Measurements from ENCODE around the gene MKKS. TPM values are rescaled to one million over a fixed set of nuclear protein-coding genes. Genes with fewer than 3 reads are reported as not detected.

The MKKS gene
- total and polyA plus RNA-seq, 2 of the 13 experiments (the other 11 are each of a cell fraction or from before 2014, with no cell fraction given): 26.7 to 34.5 TPM

DNA sequence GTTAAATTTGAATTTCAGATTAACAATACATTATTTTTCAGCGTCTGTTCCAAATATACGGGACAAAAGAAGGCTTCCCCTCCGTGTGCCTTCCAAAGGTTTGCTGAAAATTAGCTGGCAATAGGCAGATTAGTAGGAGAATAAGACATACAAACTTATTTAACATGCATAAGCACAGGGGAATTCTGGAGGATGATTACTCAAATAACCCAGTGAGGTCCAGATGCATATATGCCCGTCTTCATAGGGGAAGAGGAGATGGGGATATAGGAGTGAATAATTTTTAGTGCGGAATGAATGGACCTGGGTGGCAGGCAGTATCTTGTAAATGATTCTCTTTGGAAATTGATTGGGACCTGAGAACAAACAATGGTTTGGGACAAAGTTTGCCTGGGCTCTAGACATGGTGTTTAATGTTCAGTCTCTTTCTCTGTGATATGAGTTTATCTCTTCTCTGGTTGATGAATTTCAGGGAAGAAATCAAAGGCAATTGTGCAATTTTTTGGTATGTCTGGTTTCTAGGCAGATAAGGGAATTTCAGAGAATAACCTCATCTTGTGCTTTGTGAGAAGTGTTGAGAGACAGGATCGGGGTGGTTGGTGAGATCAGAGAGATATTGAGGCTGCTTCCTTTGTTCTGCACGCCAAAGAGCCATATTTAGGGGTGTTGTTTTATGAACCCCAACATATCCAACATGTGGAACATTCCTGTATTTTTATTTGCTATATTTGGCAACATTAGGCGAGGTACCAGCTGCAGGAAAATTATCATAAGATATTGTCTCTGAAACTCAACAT is 63.7 kb downstream of the MKKS start (continued):
- TF ChIP-seq, protein P1, sequence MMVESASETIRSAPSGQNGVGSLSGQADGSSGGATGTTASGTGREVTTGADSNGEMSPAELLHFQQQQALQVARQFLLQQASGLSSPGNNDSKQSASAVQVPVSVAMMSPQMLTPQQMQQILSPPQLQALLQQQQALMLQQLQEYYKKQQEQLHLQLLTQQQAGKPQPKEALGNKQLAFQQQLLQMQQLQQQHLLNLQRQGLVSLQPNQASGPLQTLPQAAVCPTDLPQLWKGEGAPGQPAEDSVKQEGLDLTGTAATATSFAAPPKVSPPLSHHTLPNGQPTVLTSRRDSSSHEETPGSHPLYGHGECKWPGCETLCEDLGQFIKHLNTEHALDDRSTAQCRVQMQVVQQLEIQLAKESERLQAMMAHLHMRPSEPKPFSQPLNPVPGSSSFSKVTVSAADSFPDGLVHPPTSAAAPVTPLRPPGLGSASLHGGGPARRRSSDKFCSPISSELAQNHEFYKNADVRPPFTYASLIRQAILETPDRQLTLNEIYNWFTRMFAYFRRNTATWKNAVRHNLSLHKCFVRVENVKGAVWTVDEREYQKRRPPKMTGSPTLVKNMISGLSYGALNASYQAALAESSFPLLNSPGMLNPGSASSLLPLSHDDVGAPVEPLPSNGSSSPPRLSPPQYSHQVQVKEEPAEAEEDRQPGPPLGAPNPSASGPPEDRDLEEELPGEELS (CRISPR knock-in tag; IDR thresholded peaks at IDR 0.05): peak; percentile 95
- TF ChIP-seq RFX5 (IDR thresholded peaks at IDR 0.05; ENCODE audit: low read depth, low read length) (peak; percentile 90), ZNF776 (CRISPR knock-in tag; IDR thresholded peaks at IDR 0.05) (no peak), CENPT (CRISPR knock-in tag; IDR thresholded peaks at IDR 0.05; ENCODE audit: low read depth) (no peak), GATA4 (IDR thresholded peaks at IDR 0.05; ENCODE audit: borderline replicate concordance, low read depth) (peak; percentile 99), MXI1 (IDR thresholded peaks at IDR 0.05; ENCODE audit: borderline replicate concordance, low read depth, low read length) (peak; percentile 34; the same call in 1 of the 3 replicates), CENPX (CRISPR knock-in tag; IDR thresholded peaks at IDR 0.05) (no peak), XBP1 (CRISPR knock-in tag; IDR thresholded peaks at IDR 0.05) (peak; percentile 10; the same call in 1 of the 2 replicates), ZNF570 (CRISPR knock-in tag; IDR thresholded peaks at IDR 0.05; ENCODE audit: borderline replicate concordance) (no peak), ELF3 (CRISPR knock-in tag; IDR thresholded peaks at IDR 0.05) (peak; percentile 91), PLRG1 (conservative IDR thresholded peaks at IDR 0.05) (no peak), DNMT3B (CRISPR knock-in tag; conservative IDR thresholded peaks at IDR 0.05) (no peak), FOXA1 (IDR thresholded peaks at IDR 0.05) (no peak), FOXA1 (CRISPR knock-in tag; IDR thresholded peaks at IDR 0.05) (peak; percentile 71), RAD21 (CRISPR knock-in tag; IDR thresholded peaks at IDR 0.05) (peak; percentile 29; the same call in 1 of the 2 replicates)
- TF ChIP-seq, protein P2, sequence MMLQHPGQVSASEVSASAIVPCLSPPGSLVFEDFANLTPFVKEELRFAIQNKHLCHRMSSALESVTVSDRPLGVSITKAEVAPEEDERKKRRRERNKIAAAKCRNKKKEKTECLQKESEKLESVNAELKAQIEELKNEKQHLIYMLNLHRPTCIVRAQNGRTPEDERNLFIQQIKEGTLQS (CRISPR knock-in tag; IDR thresholded peaks at IDR 0.05): 0 out of 2 replicates have a peak, but pooled peaks have one; percentile 17
- TF ChIP-seq, protein P3, sequence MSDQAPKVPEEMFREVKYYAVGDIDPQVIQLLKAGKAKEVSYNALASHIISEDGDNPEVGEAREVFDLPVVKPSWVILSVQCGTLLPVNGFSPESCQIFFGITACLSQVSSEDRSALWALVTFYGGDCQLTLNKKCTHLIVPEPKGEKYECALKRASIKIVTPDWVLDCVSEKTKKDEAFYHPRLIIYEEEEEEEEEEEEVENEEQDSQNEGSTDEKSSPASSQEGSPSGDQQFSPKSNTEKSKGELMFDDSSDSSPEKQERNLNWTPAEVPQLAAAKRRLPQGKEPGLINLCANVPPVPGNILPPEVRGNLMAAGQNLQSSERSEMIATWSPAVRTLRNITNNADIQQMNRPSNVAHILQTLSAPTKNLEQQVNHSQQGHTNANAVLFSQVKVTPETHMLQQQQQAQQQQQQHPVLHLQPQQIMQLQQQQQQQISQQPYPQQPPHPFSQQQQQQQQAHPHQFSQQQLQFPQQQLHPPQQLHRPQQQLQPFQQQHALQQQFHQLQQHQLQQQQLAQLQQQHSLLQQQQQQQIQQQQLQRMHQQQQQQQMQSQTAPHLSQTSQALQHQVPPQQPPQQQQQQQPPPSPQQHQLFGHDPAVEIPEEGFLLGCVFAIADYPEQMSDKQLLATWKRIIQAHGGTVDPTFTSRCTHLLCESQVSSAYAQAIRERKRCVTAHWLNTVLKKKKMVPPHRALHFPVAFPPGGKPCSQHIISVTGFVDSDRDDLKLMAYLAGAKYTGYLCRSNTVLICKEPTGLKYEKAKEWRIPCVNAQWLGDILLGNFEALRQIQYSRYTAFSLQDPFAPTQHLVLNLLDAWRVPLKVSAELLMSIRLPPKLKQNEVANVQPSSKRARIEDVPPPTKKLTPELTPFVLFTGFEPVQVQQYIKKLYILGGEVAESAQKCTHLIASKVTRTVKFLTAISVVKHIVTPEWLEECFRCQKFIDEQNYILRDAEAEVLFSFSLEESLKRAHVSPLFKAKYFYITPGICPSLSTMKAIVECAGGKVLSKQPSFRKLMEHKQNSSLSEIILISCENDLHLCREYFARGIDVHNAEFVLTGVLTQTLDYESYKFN (CRISPR knock-in tag; conservative IDR thresholded peaks at IDR 0.05): peak; percentile 100
- TF ChIP-seq, protein P4, sequence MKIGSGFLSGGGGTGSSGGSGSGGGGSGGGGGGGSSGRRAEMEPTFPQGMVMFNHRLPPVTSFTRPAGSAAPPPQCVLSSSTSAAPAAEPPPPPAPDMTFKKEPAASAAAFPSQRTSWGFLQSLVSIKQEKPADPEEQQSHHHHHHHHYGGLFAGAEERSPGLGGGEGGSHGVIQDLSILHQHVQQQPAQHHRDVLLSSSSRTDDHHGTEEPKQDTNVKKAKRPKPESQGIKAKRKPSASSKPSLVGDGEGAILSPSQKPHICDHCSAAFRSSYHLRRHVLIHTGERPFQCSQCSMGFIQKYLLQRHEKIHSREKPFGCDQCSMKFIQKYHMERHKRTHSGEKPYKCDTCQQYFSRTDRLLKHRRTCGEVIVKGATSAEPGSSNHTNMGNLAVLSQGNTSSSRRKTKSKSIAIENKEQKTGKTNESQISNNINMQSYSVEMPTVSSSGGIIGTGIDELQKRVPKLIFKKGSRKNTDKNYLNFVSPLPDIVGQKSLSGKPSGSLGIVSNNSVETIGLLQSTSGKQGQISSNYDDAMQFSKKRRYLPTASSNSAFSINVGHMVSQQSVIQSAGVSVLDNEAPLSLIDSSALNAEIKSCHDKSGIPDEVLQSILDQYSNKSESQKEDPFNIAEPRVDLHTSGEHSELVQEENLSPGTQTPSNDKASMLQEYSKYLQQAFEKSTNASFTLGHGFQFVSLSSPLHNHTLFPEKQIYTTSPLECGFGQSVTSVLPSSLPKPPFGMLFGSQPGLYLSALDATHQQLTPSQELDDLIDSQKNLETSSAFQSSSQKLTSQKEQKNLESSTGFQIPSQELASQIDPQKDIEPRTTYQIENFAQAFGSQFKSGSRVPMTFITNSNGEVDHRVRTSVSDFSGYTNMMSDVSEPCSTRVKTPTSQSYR (CRISPR knock-in tag; IDR thresholded peaks at IDR 0.05; ENCODE audit: borderline replicate concordance): peak; percentile 25; the same call in 1 of the 2 replicates
- TF ChIP-seq, protein P5, sequence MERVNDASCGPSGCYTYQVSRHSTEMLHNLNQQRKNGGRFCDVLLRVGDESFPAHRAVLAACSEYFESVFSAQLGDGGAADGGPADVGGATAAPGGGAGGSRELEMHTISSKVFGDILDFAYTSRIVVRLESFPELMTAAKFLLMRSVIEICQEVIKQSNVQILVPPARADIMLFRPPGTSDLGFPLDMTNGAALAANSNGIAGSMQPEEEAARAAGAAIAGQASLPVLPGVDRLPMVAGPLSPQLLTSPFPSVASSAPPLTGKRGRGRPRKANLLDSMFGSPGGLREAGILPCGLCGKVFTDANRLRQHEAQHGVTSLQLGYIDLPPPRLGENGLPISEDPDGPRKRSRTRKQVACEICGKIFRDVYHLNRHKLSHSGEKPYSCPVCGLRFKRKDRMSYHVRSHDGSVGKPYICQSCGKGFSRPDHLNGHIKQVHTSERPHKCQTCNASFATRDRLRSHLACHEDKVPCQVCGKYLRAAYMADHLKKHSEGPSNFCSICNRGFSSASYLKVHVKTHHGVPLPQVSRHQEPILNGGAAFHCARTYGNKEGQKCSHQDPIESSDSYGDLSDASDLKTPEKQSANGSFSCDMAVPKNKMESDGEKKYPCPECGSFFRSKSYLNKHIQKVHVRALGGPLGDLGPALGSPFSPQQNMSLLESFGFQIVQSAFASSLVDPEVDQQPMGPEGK (CRISPR knock-in tag; IDR thresholded peaks at IDR 0.05): peak; percentile 60; the same call in 1 of the 2 replicates

Data from HepG2 (cell line).